ENCODE data around the gene ST7.

The ST7 gene

GRCh38 chr7:117087639-117088396 is 134.5 kb downstream of the ST7 start:
- in situ Hi-C loops (cut with MboI; ENCODE audit: low sequenced_read_pairs): no loop called here

GRCh38 chr7:117088623-117089194 is 135.4 kb downstream of the ST7 start:
- in situ Hi-C loops (cut with MboI; ENCODE audit: low sequenced_read_pairs): no loop called here

- in situ Hi-C loops (cut with MboI; ENCODE audit: low sequenced_read_pairs): no loop called here
These were observed 137.5 kb downstream of the ST7 start for GRCh38 chr7:117090791-117091190.

GRCh38 chr7:117091721-117092120 is 138.4 kb downstream of the ST7 start:
- in situ Hi-C loops (cut with MboI; ENCODE audit: low sequenced_read_pairs): no loop called here

- in situ Hi-C loops (cut with MboI; ENCODE audit: low sequenced_read_pairs): no loop called here
These were observed 139.5 kb downstream of the ST7 start for GRCh38 chr7:117092785-117093184.

- in situ Hi-C loops (cut with MboI; ENCODE audit: low sequenced_read_pairs): no loop called here
These were observed 141.2 kb downstream of the ST7 start for GRCh38 chr7:117094457-117094856.

- in situ Hi-C loops (cut with MboI; ENCODE audit: low sequenced_read_pairs): no loop called here
These were observed 141.8 kb downstream of the ST7 start for GRCh38 chr7:117095055-117095454.

- in situ Hi-C loops (cut with MboI; ENCODE audit: low sequenced_read_pairs): no loop called here
These were observed 143.0 kb downstream of the ST7 start for GRCh38 chr7:117096330-117096729.

- in situ Hi-C loops (cut with MboI; ENCODE audit: low sequenced_read_pairs): no loop called here
These were observed 143.6 kb downstream of the ST7 start for GRCh38 chr7:117096942-117097341.

GRCh38 chr7:117097860-117098259 is 144.6 kb downstream of the ST7 start:
- in situ Hi-C loops (cut with MboI; ENCODE audit: low sequenced_read_pairs): no loop called here

- in situ Hi-C loops (cut with MboI; ENCODE audit: low sequenced_read_pairs): no loop called here
These were observed 145.2 kb downstream of the ST7 start for GRCh38 chr7:117098457-117098856.

GRCh38 chr7:117101026-117101425 is 147.7 kb downstream of the ST7 start:
- in situ Hi-C loops (cut with MboI; ENCODE audit: low sequenced_read_pairs): no loop called here

GRCh38 chr7:117110480-117111315 is 157.4 kb downstream of the ST7 start:
- in situ Hi-C loops (cut with MboI; ENCODE audit: low sequenced_read_pairs): no loop called here

- in situ Hi-C loops (cut with MboI; ENCODE audit: low sequenced_read_pairs): no loop called here
These were observed 158.2 kb downstream of the ST7 start for GRCh38 chr7:117111535-117111934.

- in situ Hi-C loops (cut with MboI; ENCODE audit: low sequenced_read_pairs): no loop called here
These were observed 159.3 kb downstream of the ST7 start for GRCh38 chr7:117112640-117113039.

GRCh38 chr7:117113871-117114270 is 160.6 kb downstream of the ST7 start:
- in situ Hi-C loops (cut with MboI; ENCODE audit: low sequenced_read_pairs): no loop called here

GRCh38 chr7:117114272-117114671 is 161.0 kb downstream of the ST7 start:
- in situ Hi-C loops (cut with MboI; ENCODE audit: low sequenced_read_pairs): no loop called here

- in situ Hi-C loops (cut with MboI; ENCODE audit: low sequenced_read_pairs): no loop called here
These were observed 162.9 kb downstream of the ST7 start for GRCh38 chr7:117116211-117116610.

- in situ Hi-C loops (cut with MboI; ENCODE audit: low sequenced_read_pairs): no loop called here
These were observed 163.9 kb downstream of the ST7 start for GRCh38 chr7:117117172-117117571.

GRCh38 chr7:117118579-117119180 is 165.4 kb downstream of the ST7 start:
- in situ Hi-C loops (cut with MboI; ENCODE audit: low sequenced_read_pairs): no loop called here

- in situ Hi-C loops (cut with MboI; ENCODE audit: low sequenced_read_pairs): no loop called here
These were observed 166.1 kb downstream of the ST7 start for GRCh38 chr7:117119192-117119924.
